HEK293 (cell line): Measurements from ENCODE around the gene CEP44.

Experiments used
- CTCF ChIP-seq: fragments of 450-650 bp; formaldehyde crosslinking; IDR thresholded peaks from 2 replicates; pipeline ENCODE4 v1.5.1; 2016; ENCODE audit warnings: missing biosample characterization, missing genetic modification characterization
- SALL2 ChIP-seq: fragments of 450-650 bp; formaldehyde crosslinking; IDR thresholded peaks from 2 replicates; pipeline ENCODE4 v1.5.0; 2017; ENCODE audit warnings: missing biosample characterization, mild to moderate bottlenecking, missing genetic modification characterization, borderline replicate concordance
- SP7 ChIP-seq: fragments of 450-650 bp; formaldehyde crosslinking; IDR thresholded peaks from 2 replicates; pipeline ENCODE4 v1.5.1; 2016; ENCODE audit warnings: missing biosample characterization, missing genetic modification characterization
- ZBTB17 ChIP-seq: fragments of 450-650 bp; formaldehyde crosslinking; IDR thresholded peaks from 2 replicates; pipeline ENCODE4 v1.5.1; 2016; ENCODE audit warnings: missing biosample characterization, missing genetic modification characterization
- ZBTB20 ChIP-seq: fragments of 450-650 bp; formaldehyde crosslinking; IDR thresholded peaks from 2 replicates; pipeline ENCODE4 v1.5.1; 2016; ENCODE audit warnings: missing biosample characterization, missing genetic modification characterization
- ZBTB7A ChIP-seq: fragments of 450-650 bp; formaldehyde crosslinking; IDR thresholded peaks from 2 replicates; pipeline ENCODE4 v1.5.1; 2016; ENCODE audit warnings: low read depth, missing biosample characterization, missing genetic modification characterization
- ZNF302 ChIP-seq: fragments of 450-650 bp; formaldehyde crosslinking; IDR thresholded peaks from 2 replicates; pipeline ENCODE4 v1.5.1; 2016; ENCODE audit warnings: missing biosample characterization, missing genetic modification characterization, low read depth
- ZNF660 ChIP-seq: fragments of 450-650 bp; IDR thresholded peaks from 2 replicates; pipeline ENCODE4 v1.5.1; 2018; ENCODE audit warnings: missing biosample characterization, mild to moderate bottlenecking, missing genetic modification characterization
- ZSCAN5A ChIP-seq: fragments of 450-650 bp; formaldehyde crosslinking; IDR thresholded peaks from 2 replicates; pipeline ENCODE4 v1.5.1; 2016; ENCODE audit warnings: missing biosample characterization, missing genetic modification characterization

- TF ChIP-seq CTCF (tag by site-specific recombination) (no peak), ZBTB17 (no peak), SP7 (no peak), SALL2 (tag by site-specific recombination) (no peak), ZBTB7A (tag by site-specific recombination) (no peak), ZNF302 (tag by site-specific recombination) (no peak), ZBTB20 (no peak), ZNF660 (tag by site-specific recombination) (no peak), ZSCAN5A (tag by site-specific recombination) (no peak)
These were observed 6.3 kb upstream of the CEP44 start for GRCh38 chr4:174277433-174277832.
